ENCODE data around the gene CNTFR.
"Not testable (repeated sequence)": the region's sequence is repeated elsewhere in the genome, so short reads cannot be mapped to it uniquely, and the experiment has no call there.

Gene CNTFR

GRCh38 chr9:34589636-34590380 is at the start of gene CNTFR:
Gene CNTFR (minus strand): TSS chr9:34589724. CDS start chr9:34568981, 20,743 bp downstream.
- peak; percentile 31 for DNase-seq

GRCh38 chr9:34639322-34639721 is 49.8 kb upstream of the CNTFR start:
- not testable (repeated sequence) for DNase-seq

GRCh38 chr9:34638138-34638445 is 48.6 kb upstream of the CNTFR start:
- DNase-seq, result no peak

- peak; percentile 94 for DNase-seq
Measured at GRCh38 chr9:34637356-34638137, 48.0 kb upstream of the CNTFR start, which contains the start of gene SIGMAR1. Gene SIGMAR1 (minus strand): TSS chr9:34637787. CDS start chr9:34637697, 90 bp downstream.

- peak; percentile 55 for DNase-seq
Measured at GRCh38 chr9:34636791-34637355, 47.3 kb upstream of the CNTFR start.

GRCh38 chr9:34635556-34635955 is 46.0 kb upstream of the CNTFR start:
- DNase-seq, result no peak

- no peak for DNase-seq
Measured at GRCh38 chr9:34634551-34635248, 45.2 kb upstream of the CNTFR start.

GRCh38 chr9:34633851-34634550 is 44.5 kb upstream of the CNTFR start:
- peak; percentile 76 for DNase-seq

GRCh38 chr9:34633166-34633565 is 43.6 kb upstream of the CNTFR start:
- no peak for DNase-seq

GRCh38 chr9:34630402-34631154 is 41.1 kb upstream of the CNTFR start:
- DNase-seq, result no peak

GRCh38 chr9:34629491-34629808 is 39.9 kb upstream of the CNTFR start:
- no peak for DNase-seq

GRCh38 chr9:34628656-34629490 is 39.3 kb upstream of the CNTFR start, which contains the start of gene ARID3C:
Gene ARID3C (minus strand): TSS chr9:34629066. CDS start chr9:34628014, 1,052 bp downstream.
- peak; percentile 63 for DNase-seq

- DNase-seq, result no peak
Measured at GRCh38 chr9:34627716-34628655, 38.5 kb upstream of the CNTFR start.

- no peak for DNase-seq
Measured at GRCh38 chr9:34625186-34625486, 35.6 kb upstream of the CNTFR start.

GRCh38 chr9:34624475-34625185 is 35.1 kb upstream of the CNTFR start:
- DNase-seq, result no peak

GRCh38 chr9:34623374-34624235 is 34.1 kb upstream of the CNTFR start:
- peak; percentile 23 for DNase-seq

- peak; percentile 91 for DNase-seq
Measured at GRCh38 chr9:34620061-34620994, 30.8 kb upstream of the CNTFR start, which contains the start of gene DCTN3. Gene DCTN3 (minus strand): TSS chr9:34620495. CDS start chr9:34620464, 31 bp downstream.
